DOHH2 (cell line): ENCODE results near the gene SYNJ2.

Experiments used
- CTCF ChIP-seq: fragments of 200-600 bp; sonication (generic); IDR thresholded peaks from one replicate; pipeline ENCODE4 v1.5.1; 2014; ENCODE audit warnings: antibody characterized with exemption, mild to moderate bottlenecking, low read depth, low read length; ENCODE audit not compliant: poor library complexity, severe bottlenecking
- EZH2phosphoT487 ChIP-seq: fragments of 200-600 bp; sonication (generic); IDR thresholded peaks from 2 replicates; pipeline ENCODE4 v1.6.1; 2017; ENCODE audit warnings: borderline replicate concordance, mild to moderate bottlenecking, antibody characterized with exemption, low read length, moderate library complexity, mixed read lengths

DNA sequence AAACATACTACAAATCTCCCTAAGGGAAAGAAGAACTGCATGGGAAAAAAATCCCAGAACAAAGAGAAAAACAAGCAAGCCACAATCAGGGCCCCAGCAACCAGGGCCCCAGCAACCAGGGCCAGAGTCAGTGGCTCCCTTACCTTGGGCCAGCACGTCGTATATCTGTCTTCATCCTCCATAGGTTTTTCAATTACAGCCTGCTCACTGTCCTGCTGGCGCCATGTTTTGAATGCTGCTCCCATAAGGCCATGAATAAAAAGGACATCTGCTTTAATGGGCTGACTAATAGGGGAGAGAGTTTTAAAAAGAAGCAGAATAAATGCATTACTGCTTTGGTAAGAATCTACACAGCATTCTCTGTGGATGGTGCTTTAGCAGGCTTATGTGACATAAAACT, 137.2 kb downstream of the SYNJ2 start:
- no peak for TF ChIP-seq CTCF
- no peak for TF ChIP-seq EZH2phosphoT487
